ENCODE measurements around the gene PLCL1.

DNA sequence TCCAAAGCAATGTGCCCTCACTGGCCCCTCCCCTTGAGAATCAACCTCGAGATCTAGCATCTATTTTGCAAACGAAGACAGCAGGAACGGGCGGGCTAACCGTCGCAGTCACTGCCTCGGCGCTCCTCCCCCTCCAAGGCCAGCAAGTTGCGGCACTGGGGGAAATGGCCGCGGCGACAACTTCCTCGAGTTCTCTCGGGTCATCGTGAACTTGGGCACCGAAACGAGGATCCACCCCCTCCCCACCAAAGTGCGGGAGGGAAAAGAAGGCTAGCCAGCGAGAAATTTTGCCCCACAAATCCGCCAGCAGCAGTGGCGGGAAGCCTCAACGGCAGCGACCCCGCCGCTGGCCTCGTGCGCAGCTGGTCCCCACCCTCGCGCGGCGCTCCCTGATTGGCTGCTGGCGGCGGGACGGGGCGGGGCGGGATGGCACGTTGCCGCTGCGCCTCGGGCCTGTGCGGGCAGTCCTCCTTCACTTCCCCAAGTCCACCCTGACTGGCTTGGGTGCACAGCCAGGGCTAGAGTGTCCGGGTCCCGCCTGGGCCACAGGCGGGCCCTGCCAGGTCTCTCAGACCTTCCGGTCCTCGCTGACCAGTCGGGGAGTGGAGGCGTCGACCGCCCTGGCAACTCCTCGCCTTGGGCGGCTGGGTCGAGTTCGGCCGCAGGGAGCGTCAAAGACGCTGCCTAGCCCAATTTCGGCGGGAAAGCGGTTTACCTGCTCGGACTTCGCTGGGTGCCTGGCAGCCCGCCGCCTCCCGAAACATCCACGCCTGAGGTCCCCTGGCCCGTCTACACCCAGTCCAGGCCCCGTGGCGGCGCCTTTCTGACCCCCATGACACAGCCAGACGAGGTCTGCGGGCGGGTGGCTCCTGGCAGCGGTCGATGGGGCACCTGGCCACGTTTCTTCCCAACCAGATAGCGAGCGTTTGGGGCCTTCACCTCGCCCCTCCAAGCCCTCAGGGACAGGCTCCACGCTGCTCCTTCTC lies 19.1 kb upstream of the PLCL1 start, which contains the start of gene BOLL:
- TF ChIP-seq, protein P1, sequence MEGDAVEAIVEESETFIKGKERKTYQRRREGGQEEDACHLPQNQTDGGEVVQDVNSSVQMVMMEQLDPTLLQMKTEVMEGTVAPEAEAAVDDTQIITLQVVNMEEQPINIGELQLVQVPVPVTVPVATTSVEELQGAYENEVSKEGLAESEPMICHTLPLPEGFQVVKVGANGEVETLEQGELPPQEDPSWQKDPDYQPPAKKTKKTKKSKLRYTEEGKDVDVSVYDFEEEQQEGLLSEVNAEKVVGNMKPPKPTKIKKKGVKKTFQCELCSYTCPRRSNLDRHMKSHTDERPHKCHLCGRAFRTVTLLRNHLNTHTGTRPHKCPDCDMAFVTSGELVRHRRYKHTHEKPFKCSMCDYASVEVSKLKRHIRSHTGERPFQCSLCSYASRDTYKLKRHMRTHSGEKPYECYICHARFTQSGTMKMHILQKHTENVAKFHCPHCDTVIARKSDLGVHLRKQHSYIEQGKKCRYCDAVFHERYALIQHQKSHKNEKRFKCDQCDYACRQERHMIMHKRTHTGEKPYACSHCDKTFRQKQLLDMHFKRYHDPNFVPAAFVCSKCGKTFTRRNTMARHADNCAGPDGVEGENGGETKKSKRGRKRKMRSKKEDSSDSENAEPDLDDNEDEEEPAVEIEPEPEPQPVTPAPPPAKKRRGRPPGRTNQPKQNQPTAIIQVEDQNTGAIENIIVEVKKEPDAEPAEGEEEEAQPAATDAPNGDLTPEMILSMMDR (IDR thresholded peaks at IDR 0.05) = no peak
- no peak for TF ChIP-seq GABPB1 (CRISPR knock-in tag; IDR thresholded peaks at IDR 0.05)
- no peak for TF ChIP-seq CREB1 (CRISPR knock-in tag; IDR thresholded peaks at IDR 0.05)
- TF ChIP-seq, protein P2, sequence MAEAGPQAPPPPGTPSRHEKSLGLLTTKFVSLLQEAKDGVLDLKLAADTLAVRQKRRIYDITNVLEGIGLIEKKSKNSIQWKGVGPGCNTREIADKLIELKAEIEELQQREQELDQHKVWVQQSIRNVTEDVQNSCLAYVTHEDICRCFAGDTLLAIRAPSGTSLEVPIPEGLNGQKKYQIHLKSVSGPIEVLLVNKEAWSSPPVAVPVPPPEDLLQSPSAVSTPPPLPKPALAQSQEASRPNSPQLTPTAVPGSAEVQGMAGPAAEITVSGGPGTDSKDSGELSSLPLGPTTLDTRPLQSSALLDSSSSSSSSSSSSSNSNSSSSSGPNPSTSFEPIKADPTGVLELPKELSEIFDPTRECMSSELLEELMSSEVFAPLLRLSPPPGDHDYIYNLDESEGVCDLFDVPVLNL (CRISPR knock-in tag; IDR thresholded peaks at IDR 0.05; ENCODE audit: borderline replicate concordance, low read depth) = no peak; the same call in 1 of the 2 replicates
- no peak; the same call in 1 of the 2 replicates for TF ChIP-seq SP1 (CRISPR knock-in tag; conservative IDR thresholded peaks at IDR 0.05)
- no peak for TF ChIP-seq EMX1 (CRISPR knock-in tag; IDR thresholded peaks at IDR 0.05)
- no peak for TF ChIP-seq NR2C2 (CRISPR knock-in tag; IDR thresholded peaks at IDR 0.05)
- TF ChIP-seq, protein P3, sequence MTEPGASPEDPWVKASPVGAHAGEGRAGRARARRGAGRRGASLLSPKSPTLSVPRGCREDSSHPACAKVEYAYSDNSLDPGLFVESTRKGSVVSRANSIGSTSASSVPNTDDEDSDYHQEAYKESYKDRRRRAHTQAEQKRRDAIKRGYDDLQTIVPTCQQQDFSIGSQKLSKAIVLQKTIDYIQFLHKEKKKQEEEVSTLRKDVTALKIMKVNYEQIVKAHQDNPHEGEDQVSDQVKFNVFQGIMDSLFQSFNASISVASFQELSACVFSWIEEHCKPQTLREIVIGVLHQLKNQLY (CRISPR knock-in tag; IDR thresholded peaks at IDR 0.05) = no peak
- TF ChIP-seq, protein P4, sequence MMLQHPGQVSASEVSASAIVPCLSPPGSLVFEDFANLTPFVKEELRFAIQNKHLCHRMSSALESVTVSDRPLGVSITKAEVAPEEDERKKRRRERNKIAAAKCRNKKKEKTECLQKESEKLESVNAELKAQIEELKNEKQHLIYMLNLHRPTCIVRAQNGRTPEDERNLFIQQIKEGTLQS (CRISPR knock-in tag; conservative IDR thresholded peaks at IDR 0.05) = 0 out of 2 replicates have a peak, but pooled peaks have one; percentile 30
- no peak; the same call in 1 of the 2 replicates for TF ChIP-seq ESRRA (CRISPR knock-in tag; IDR thresholded peaks at IDR 0.05; ENCODE audit: borderline replicate concordance)
- no peak for TF ChIP-seq ZNF138 (CRISPR knock-in tag; conservative IDR thresholded peaks at IDR 0.05)
- TF ChIP-seq ETV6 (CRISPR knock-in tag; IDR thresholded peaks at IDR 0.05) = no peak
- TF ChIP-seq ATF1 (CRISPR knock-in tag; IDR thresholded peaks at IDR 0.05) = no peak
- no peak for TF ChIP-seq HMGA2 (CRISPR knock-in tag; IDR thresholded peaks at IDR 0.05)

Measured in WTC11 (cell line).